ENCODE measurements around the gene CSPG4. TPM values are rescaled to one million over a fixed set of nuclear protein-coding genes. Genes with fewer than 3 reads are reported as not detected.
"Not testable (repeated sequence)": the region's sequence is repeated elsewhere in the genome, so short reads cannot be mapped to it uniquely, and the experiment has no call there.

CSPG4 gene
- total RNA-seq, 1 experiment from 2014 or later = 17.5 TPM

- H3K27me3 ChIP-seq (ENCODE audit: control insufficient read depth, insufficient read depth, low read length); H3K27ac ChIP-seq (ENCODE audit: low read length); H3K9me3 ChIP-seq (ENCODE audit: control insufficient read depth, insufficient read depth, low read depth, low read length); H3K36me3 ChIP-seq (ENCODE audit: control insufficient read depth, insufficient read depth, low read length); CTCF ChIA-PET; DNase-seq (ENCODE audit: low read depth, low spot score); POLR2A ChIA-PET; intact Hi-C loops (cut with micrococcal nuclease; ENCODE audit: unreplicated experiment); H3K4me3 ChIP-seq (ENCODE audit: low read depth in 2 of 2, low read length in 2 of 2); in situ Hi-C loops (cut with HindIII; ENCODE audit: low pct_unique_long_range_greater_than_20kb, low sequenced_read_pairs); BruUV-seq (replicated peaks); H3K4me1 ChIP-seq (ENCODE audit: control insufficient read depth, insufficient read depth, low read length); ATAC-seq: not testable (repeated sequence)
Observed at GRCh38 chr15:75711495-75711894, 1.2 kb downstream of the CSPG4 start.

GRCh38 chr15:75710874-75711273 is 1.8 kb downstream of the CSPG4 start:
- H3K4me3 ChIP-seq (ENCODE audit: low read depth in 2 of 2, low read length in 2 of 2); H3K27me3 ChIP-seq (ENCODE audit: control insufficient read depth, insufficient read depth, low read length); CTCF ChIA-PET; H3K9me3 ChIP-seq (ENCODE audit: control insufficient read depth, insufficient read depth, low read depth, low read length); DNase-seq (ENCODE audit: low read depth, low spot score); POLR2A ChIA-PET; BruUV-seq (replicated peaks); ATAC-seq; intact Hi-C loops (cut with micrococcal nuclease; ENCODE audit: unreplicated experiment); H3K36me3 ChIP-seq (ENCODE audit: control insufficient read depth, insufficient read depth, low read length); in situ Hi-C loops (cut with HindIII; ENCODE audit: low pct_unique_long_range_greater_than_20kb, low sequenced_read_pairs); H3K4me1 ChIP-seq (ENCODE audit: control insufficient read depth, insufficient read depth, low read length); H3K27ac ChIP-seq (ENCODE audit: low read length): not testable (repeated sequence)

- POLR2A ChIA-PET = interaction anchor here (0.6 to 0.7 kb wide), 2 partner anchors 45 to 194 kb away, joined by 3 to 11 read pairs; no protein-coding TSS in a partner anchor
- H3K27ac ChIP-seq (ENCODE audit: low read length); H3K4me3 ChIP-seq (ENCODE audit: low read depth in 2 of 2, low read length in 2 of 2); BruUV-seq (replicated peaks); H3K36me3 ChIP-seq (ENCODE audit: control insufficient read depth, insufficient read depth, low read length); H3K4me1 ChIP-seq (ENCODE audit: control insufficient read depth, insufficient read depth, low read length); CTCF ChIA-PET; H3K9me3 ChIP-seq (ENCODE audit: control insufficient read depth, insufficient read depth, low read depth, low read length); H3K27me3 ChIP-seq (ENCODE audit: control insufficient read depth, insufficient read depth, low read length); in situ Hi-C loops (cut with HindIII; ENCODE audit: low pct_unique_long_range_greater_than_20kb, low sequenced_read_pairs); intact Hi-C loops (cut with micrococcal nuclease; ENCODE audit: unreplicated experiment); ATAC-seq; DNase-seq (ENCODE audit: low read depth, low spot score): not testable (repeated sequence)
Observed at GRCh38 chr15:75709458-75709857, 3.2 kb downstream of the CSPG4 start.

- ATAC-seq (no peak), DNase-seq (ENCODE audit: low read depth, low spot score) (no peak)
Observed at GRCh38 chr15:75706682-75706954, 6.0 kb downstream of the CSPG4 start.

More at GRCh38 chr15:75706682-75706954, 6.0 kb downstream of the CSPG4 start:
- TF ChIP-seq, protein P1, sequence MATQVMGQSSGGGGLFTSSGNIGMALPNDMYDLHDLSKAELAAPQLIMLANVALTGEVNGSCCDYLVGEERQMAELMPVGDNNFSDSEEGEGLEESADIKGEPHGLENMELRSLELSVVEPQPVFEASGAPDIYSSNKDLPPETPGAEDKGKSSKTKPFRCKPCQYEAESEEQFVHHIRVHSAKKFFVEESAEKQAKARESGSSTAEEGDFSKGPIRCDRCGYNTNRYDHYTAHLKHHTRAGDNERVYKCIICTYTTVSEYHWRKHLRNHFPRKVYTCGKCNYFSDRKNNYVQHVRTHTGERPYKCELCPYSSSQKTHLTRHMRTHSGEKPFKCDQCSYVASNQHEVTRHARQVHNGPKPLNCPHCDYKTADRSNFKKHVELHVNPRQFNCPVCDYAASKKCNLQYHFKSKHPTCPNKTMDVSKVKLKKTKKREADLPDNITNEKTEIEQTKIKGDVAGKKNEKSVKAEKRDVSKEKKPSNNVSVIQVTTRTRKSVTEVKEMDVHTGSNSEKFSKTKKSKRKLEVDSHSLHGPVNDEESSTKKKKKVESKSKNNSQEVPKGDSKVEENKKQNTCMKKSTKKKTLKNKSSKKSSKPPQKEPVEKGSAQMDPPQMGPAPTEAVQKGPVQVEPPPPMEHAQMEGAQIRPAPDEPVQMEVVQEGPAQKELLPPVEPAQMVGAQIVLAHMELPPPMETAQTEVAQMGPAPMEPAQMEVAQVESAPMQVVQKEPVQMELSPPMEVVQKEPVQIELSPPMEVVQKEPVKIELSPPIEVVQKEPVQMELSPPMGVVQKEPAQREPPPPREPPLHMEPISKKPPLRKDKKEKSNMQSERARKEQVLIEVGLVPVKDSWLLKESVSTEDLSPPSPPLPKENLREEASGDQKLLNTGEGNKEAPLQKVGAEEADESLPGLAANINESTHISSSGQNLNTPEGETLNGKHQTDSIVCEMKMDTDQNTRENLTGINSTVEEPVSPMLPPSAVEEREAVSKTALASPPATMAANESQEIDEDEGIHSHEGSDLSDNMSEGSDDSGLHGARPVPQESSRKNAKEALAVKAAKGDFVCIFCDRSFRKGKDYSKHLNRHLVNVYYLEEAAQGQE (IDR thresholded peaks at IDR 0.05; ENCODE audit: insufficient read depth in 1 of 2, low read depth in 2 of 2, low read length in 1 of 2) = no peak
- TF ChIP-seq, protein P2, sequence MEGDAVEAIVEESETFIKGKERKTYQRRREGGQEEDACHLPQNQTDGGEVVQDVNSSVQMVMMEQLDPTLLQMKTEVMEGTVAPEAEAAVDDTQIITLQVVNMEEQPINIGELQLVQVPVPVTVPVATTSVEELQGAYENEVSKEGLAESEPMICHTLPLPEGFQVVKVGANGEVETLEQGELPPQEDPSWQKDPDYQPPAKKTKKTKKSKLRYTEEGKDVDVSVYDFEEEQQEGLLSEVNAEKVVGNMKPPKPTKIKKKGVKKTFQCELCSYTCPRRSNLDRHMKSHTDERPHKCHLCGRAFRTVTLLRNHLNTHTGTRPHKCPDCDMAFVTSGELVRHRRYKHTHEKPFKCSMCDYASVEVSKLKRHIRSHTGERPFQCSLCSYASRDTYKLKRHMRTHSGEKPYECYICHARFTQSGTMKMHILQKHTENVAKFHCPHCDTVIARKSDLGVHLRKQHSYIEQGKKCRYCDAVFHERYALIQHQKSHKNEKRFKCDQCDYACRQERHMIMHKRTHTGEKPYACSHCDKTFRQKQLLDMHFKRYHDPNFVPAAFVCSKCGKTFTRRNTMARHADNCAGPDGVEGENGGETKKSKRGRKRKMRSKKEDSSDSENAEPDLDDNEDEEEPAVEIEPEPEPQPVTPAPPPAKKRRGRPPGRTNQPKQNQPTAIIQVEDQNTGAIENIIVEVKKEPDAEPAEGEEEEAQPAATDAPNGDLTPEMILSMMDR (IDR thresholded peaks at IDR 0.05) = no peak
- no TSS peak for BruUV-seq (replicated peaks)
- H3K4me3 ChIP-seq (ENCODE audit: low read depth in 2 of 2, low read length in 2 of 2) = no peak overlapping the region
- H3K27ac ChIP-seq (ENCODE audit: low read length) = no peak overlapping the region
- H3K36me3 ChIP-seq (ENCODE audit: control insufficient read depth, insufficient read depth, low read length) = no peaks in the 10 kb centered on the region
- H3K9me3 ChIP-seq (ENCODE audit: control insufficient read depth, insufficient read depth, low read depth, low read length) = no peaks in the 10 kb centered on the region
- in situ Hi-C loops (cut with HindIII; ENCODE audit: low pct_unique_long_range_greater_than_20kb, low sequenced_read_pairs) (no loop called here), intact Hi-C loops (cut with micrococcal nuclease; ENCODE audit: unreplicated experiment) (no loop called here)
- no peaks in the 10 kb centered on the region for H3K27me3 ChIP-seq (ENCODE audit: control insufficient read depth, insufficient read depth, low read length)
- ChIA-PET CTCF (no interaction called here), POLR2A (no interaction called here)
- H3K4me1 ChIP-seq (ENCODE audit: control insufficient read depth, insufficient read depth, low read length) = no peaks in the 10 kb centered on the region; the same call in 1 of the 2 replicates

All from Panc1 (cell line).